T-cell (primary cell): Measurements from ENCODE around the gene INPP4A. TPM values are rescaled to one million over a fixed set of nuclear protein-coding genes. Genes with fewer than 3 reads are reported as not detected.
A peak's percentile ranks its signal among the peaks of the same experiment; 100 is the strongest.

Experiments
- ATAC-seq, 4 experiments: fragments of 200-7000 bp in 3 of 4; fragments of 150-1000 bp in 1 of 4; cut with Tn5 transposase; replicated peaks in 1 of 4; 1 replicate in 3 of 4; 2 replicates in 1 of 4; pipeline ENCODE4 v1.10.0; 2021; ENCODE audit warnings: moderate library complexity in 3 of 4, mild to moderate bottlenecking in 2 of 4, moderate number of reproducible peaks in 1 of 4
- CTCF ChIA-PET, 2 donors: fragments of 300-600 bp; sonication (Branson Sonifier 250); formaldehyde crosslinking; loops; one replicate each; lab custom pipeline; 2022; ENCODE audit warnings: antibody characterized with exemption in 2 of 2; lab: Charles Lee
- POLR2A ChIA-PET, 2 donors: fragments of 300-600 bp; sonication (Branson Sonifier 250); formaldehyde crosslinking; loops; one replicate each; lab custom pipeline; 2022; ENCODE audit warnings: antibody characterized with exemption in 2 of 2; lab: Charles Lee
- DNase-seq, 35 experiments: peaks; one replicate each; pipeline versions ENCODE4 v3.0.0 to v3.0.0-alpha.2; 2013 to 2023
- H3K27ac ChIP-seq: one replicate; pipeline ENCODE4 v1.5.1; 2013; ENCODE audit warnings: low read length
- H3K27me3 ChIP-seq, 2 experiments: replicated peaks in 1 of 2; 1 replicate in 1 of 2; 2 replicates in 1 of 2; pipeline versions ENCODE4 v1.6.1 to v1.7.0; 2013; ENCODE audit warnings: low read length in 1 of 2, mixed read lengths in 1 of 2; ENCODE audit not compliant: control insufficient read depth in 2 of 2, insufficient read depth in 2 of 2; ENCODE audit errors: extremely low read depth in 1 of 2
- H3K36me3 ChIP-seq, 2 donors: 1 replicate in 1 of 2; 2 replicates in 1 of 2; pipeline versions ENCODE4 v1.6.1 to v1.7.0; 2013; ENCODE audit warnings: low read length in 1 of 2; ENCODE audit not compliant: control insufficient read depth in 2 of 2, insufficient read depth in 1 of 2; ENCODE audit errors: extremely low read depth in 1 of 2
- H3K4me1 ChIP-seq, 2 experiments: 1 replicate in 1 of 2; 2 replicates in 1 of 2; pipeline versions ENCODE4 v1.6.1 to v1.7.0; 2013; ENCODE audit warnings: low read length in 2 of 2, mixed read lengths in 1 of 2; ENCODE audit not compliant: insufficient read depth in 2 of 2, control insufficient read depth in 1 of 2; ENCODE audit errors: extremely low read depth in 1 of 2
- H3K4me3 ChIP-seq, 2 donors: 1 replicate in 1 of 2; 2 replicates in 1 of 2; pipeline versions ENCODE4 v1.5.1 to v1.7.0; 2013; ENCODE audit warnings: mild to moderate bottlenecking in 2 of 2, low read length in 1 of 2, moderate library complexity in 1 of 2; ENCODE audit not compliant: control insufficient read depth in 1 of 2; ENCODE audit errors: extremely low read depth in 1 of 2
- H3K9me3 ChIP-seq: 2 replicates; pipeline ENCODE4 v1.7.0; 2013
- H3K27ac Mint-ChIP-seq, 2 donors: one replicate each; pipeline ENCODE4 v1.8.0; 2020 to 2021; ENCODE audit warnings: mild to moderate bottlenecking in 2 of 2, mixed read lengths in 2 of 2
- H3K27me3 Mint-ChIP-seq, 2 donors: one replicate each; pipeline ENCODE4 v1.8.0; 2021 to 2022; ENCODE audit warnings: mixed read lengths in 2 of 2
- H3K36me3 Mint-ChIP-seq: one replicate; pipeline ENCODE4 v1.8.0; 2021; ENCODE audit warnings: mixed read lengths
- H3K4me1 Mint-ChIP-seq, 3 donors: one replicate each; pipeline ENCODE4 v1.8.0; 2020 to 2022; ENCODE audit warnings: mixed read lengths in 3 of 3, mild to moderate bottlenecking in 1 of 3
- H3K4me3 Mint-ChIP-seq, 3 donors: one replicate each; pipeline ENCODE4 v1.8.0; 2020 to 2022; ENCODE audit warnings: mild to moderate bottlenecking in 3 of 3, mixed read lengths in 3 of 3, moderate library complexity in 3 of 3
- H3K9me3 Mint-ChIP-seq, 3 donors: one replicate each; pipeline ENCODE4 v1.8.0; 2020 to 2022; ENCODE audit warnings: mixed read lengths in 3 of 3
- WGBS: methylation state at CpG from one replicate; pipeline ENCODE4 v1.1.5; 2013; ENCODE audit warnings: missing lambda C conversion rate; ENCODE audit not compliant: insufficient coverage; 5-methylcytosine and 5-hydroxymethylcytosine counted together
- total RNA-seq, 35 experiments: library from RNA in 6 of 35; stranded (reverse) in 6 of 35; fragments of 120-200 nt in 1 of 35; gene quantifications; one replicate each; pipeline versions ENCODE4 v1.2.1 to v1.2.4 and lab custom pipeline; 2013 to 2026

INPP4A gene
- total RNA-seq, 5 donors from 2014 or later (not counting 1 experiment from before 2014, with no cell fraction given) = 126 to 153 (median 136) TPM

DNA sequence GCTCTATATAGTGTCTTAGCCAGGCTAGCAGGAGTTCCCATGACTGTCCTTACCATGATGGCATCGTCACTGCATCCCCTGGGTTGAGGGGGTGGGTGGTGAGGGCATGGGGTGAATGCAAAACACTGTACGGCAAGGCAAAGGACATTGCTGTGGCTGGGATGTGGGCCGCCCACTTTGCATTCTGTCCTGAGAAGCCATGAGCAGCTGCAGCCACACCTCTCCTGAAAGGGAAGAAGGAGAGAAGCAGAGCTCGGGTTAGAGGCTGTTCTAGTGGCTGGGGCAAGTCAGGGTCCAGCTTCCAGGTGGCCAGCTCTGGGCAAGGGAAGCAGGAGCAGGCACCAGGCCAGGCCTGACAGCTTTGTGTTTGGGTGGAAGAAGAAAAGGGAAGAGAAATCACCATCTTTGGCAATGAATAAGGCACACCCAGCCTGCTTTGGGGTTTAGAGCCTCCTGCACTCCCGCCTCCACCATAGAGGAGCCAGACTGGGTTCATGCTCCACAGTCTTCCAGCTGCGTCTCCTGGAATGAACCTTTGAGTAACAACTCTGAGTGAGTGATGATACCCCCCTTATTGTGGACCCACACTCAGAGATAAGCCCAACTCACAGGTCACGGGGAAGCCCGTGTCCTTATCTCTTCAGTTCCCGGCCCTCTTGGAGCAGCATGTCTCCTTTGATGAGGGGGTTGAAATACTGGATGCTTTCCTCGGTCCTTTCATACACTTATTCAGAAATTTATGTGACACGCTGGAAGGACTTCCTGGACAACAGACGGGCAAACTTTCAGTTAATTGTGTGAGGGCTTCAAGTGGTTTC is 63.4 kb downstream of the INPP4A start:
- Histone ChIP-seq H3K27ac (peak overlapping the region; percentile 0), H3K27me3 (no peaks in the 10 kb centered on the region), H3K4me3 (no peak overlapping the region), H3K9me3 (no peaks in the 10 kb centered on the region), H3K36me3 (peaks cover 7 to 29% of the 10 kb centered on the region in 2 donors), H3K4me1 (peaks cover 26 to 92% of the 10 kb centered on the region in 2 experiments)
- Mint-ChIP-seq H3K27me3 (no peaks in the 10 kb centered on the region), H3K27ac (peak overlapping the region; percentile 84 to 87), H3K4me1 (peaks cover 93 to 98% (median 97%) of the 10 kb centered on the region in 3 donors), H3K36me3 (peaks cover 26% of the 10 kb centered on the region), H3K9me3 (no peaks in the 10 kb centered on the region), H3K4me3 (peak overlapping the region; percentile 8 to 63 (median 54))
- CTCF ChIA-PET = interaction anchor here in 1 of 2 donors (0.8 kb wide), 1 partner anchor 61 kb away, joined by 3 read pairs; no protein-coding TSS in a partner anchor
- ATAC-seq (peak in 1 of 4 experiments; percentile 26), DNase-seq (no peak)
- POLR2A ChIA-PET = no interaction called here
- 89% methylated on average over 4 of the region's 12 CpGs for WGBS

DNA sequence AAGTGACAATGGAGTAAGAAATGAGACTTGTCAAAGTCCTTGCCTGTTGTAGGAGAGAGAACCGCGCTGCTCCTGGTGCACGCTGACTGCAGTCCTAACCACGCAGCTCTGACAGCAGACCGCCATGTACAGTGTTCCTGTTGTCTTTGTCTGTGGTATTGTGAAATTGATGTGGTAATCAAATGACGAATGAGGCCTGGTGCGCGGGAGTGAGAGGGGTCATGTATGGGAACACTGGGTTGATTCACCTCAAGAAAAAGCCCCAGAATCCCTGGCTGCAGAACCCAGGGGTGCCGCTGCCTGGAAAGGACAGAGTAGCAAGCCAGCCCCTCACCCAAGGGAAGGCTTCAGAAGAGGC is 64.0 kb downstream of the INPP4A start:
- ChIA-PET POLR2A (no interaction called here), CTCF (no interaction called here)
- H3K4me3 ChIP-seq = no peak overlapping the region
- peaks cover 29% of the 10 kb centered on the region for H3K36me3 Mint-ChIP-seq
- H3K27ac Mint-ChIP-seq = peak overlapping the region; percentile 84 to 87
- no peaks in the 10 kb centered on the region for H3K9me3 Mint-ChIP-seq
- H3K4me1 Mint-ChIP-seq = peaks cover 93 to 98% (median 97%) of the 10 kb centered on the region in 3 donors
- no peaks in the 10 kb centered on the region for H3K27me3 Mint-ChIP-seq
- H3K4me1 ChIP-seq = peaks cover 20 to 92% of the 10 kb centered on the region in 2 experiments
- peak in 34 of 35 experiments; percentile 15 to 83 (median 62) for DNase-seq
- peak overlapping the region; percentile 8 to 63 (median 54) for H3K4me3 Mint-ChIP-seq
- H3K9me3 ChIP-seq = no peaks in the 10 kb centered on the region
- peak overlapping the region; percentile 0 for H3K27ac ChIP-seq
- ATAC-seq = peak; percentile 61 to 92 (median 69)
- H3K36me3 ChIP-seq = peaks cover 7 to 28% of the 10 kb centered on the region in 2 donors
- H3K27me3 ChIP-seq = no peaks in the 10 kb centered on the region
- 21% methylated on average over 6 of the region's 9 CpGs for WGBS

- no peak overlapping the region for H3K4me3 ChIP-seq
- Mint-ChIP-seq H3K36me3 (peaks cover 22% of the 10 kb centered on the region), H3K4me1 (peaks cover 92 to 97% (median 95%) of the 10 kb centered on the region in 3 donors), H3K27me3 (no peaks in the 10 kb centered on the region), H3K4me3 (no peak overlapping the region), H3K27ac (peak overlapping the region; percentile 17 to 40), H3K9me3 (no peaks in the 10 kb centered on the region)
- no peaks in the 10 kb centered on the region for H3K27me3 ChIP-seq
- peaks cover 7 to 23% of the 10 kb centered on the region in 2 donors for H3K36me3 ChIP-seq
- ChIA-PET CTCF (no interaction called here), POLR2A (no interaction called here)
- peaks cover 15 to 92% of the 10 kb centered on the region in 2 experiments for H3K4me1 ChIP-seq
- no peak for ATAC-seq
- WGBS = 96% methylated on average over 4 of the region's 7 CpGs
- H3K9me3 ChIP-seq = no peaks in the 10 kb centered on the region
- no peak for DNase-seq
- H3K27ac ChIP-seq = no peak overlapping the region
Observed at GRCh38 chr2:98509542-98510321, 65.1 kb downstream of the INPP4A start.

- peaks cover 21% of the 10 kb centered on the region for H3K36me3 Mint-ChIP-seq
- Histone ChIP-seq H3K4me3 (no peak overlapping the region), H3K27me3 (no peaks in the 10 kb centered on the region), H3K27ac (no peak overlapping the region), H3K36me3 (peaks cover 7 to 23% of the 10 kb centered on the region in 2 donors), H3K9me3 (no peaks in the 10 kb centered on the region), H3K4me1 (peaks cover 13 to 92% of the 10 kb centered on the region in 2 experiments)
- CTCF ChIA-PET = no interaction called here
- H3K27me3 Mint-ChIP-seq = no peaks in the 10 kb centered on the region
- POLR2A ChIA-PET = no interaction called here
- no peak overlapping the region for H3K4me3 Mint-ChIP-seq
- H3K9me3 Mint-ChIP-seq = no peaks in the 10 kb centered on the region
- no peak for ATAC-seq
- no CpG with 5 or more reads among the region's 2 CpGs for WGBS
- H3K27ac Mint-ChIP-seq = peak overlapping the region; percentile 17 to 40
- DNase-seq = no peak
- peaks cover 91 to 96% (median 94%) of the 10 kb centered on the region in 3 donors for H3K4me1 Mint-ChIP-seq
Observed at GRCh38 chr2:98510322-98510662, 65.6 kb downstream of the INPP4A start.

DNA sequence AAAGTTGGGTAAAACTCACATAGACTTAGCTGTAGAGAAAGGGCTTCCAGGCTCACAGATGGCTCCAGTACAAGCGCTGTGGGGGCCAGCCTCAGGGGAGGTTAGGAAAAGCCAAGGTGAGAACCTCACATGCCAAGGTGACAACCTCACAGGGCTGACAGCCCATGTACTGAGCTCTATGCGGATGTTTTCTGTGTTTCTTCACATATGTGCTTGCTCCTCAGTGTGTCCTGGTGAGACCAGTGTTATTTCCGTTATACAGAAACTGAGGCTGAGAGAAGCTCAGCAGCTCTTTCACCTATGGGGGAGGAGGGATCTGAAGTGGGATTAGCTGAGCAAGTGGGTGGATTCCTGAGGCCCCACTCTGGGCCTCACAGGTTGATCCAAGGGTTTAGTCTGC is 67.3 kb downstream of the INPP4A start:
- CTCF ChIA-PET = interaction anchor here in 1 of 2 donors (0.6 to 0.8 kb wide), 2 partner anchors 72 to 99 kb away, joined by 3 to 4 read pairs; no protein-coding TSS in a partner anchor
- peaks cover 15% of the 10 kb centered on the region for H3K36me3 Mint-ChIP-seq
- WGBS = 89% methylated on average over 3 of the region's 3 CpGs

DNA sequence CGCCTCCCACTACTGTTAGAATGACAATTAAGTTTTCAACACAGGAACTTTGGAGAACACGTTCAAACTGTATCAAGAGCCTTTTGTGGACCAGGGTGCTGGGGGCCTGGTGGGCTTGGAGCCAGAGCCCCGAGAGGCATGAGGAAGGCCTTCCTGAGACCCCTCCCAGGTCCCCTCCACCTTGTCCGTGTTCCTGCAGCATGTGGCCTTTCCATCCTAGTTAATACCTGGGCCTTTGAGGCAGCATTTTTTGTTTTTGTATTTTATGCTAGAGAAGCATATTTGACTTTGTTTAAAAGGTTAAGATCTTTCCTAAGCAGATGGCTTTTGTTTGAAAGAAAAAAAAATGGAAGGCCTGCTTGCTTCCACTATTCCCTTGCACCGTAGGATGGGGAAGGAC is 68.0 kb downstream of the INPP4A start:
- H3K4me3 ChIP-seq = no peak overlapping the region
- Mint-ChIP-seq H3K4me3 (no peak overlapping the region), H3K27me3 (no peaks in the 10 kb centered on the region), H3K36me3 (peaks cover 16% of the 10 kb centered on the region), H3K4me1 (peaks cover 90 to 96% (median 94%) of the 10 kb centered on the region in 3 donors), H3K9me3 (no peaks in the 10 kb centered on the region), H3K27ac (peak overlapping the region in 1 of 2 donors; percentile 76)
- 100% methylated on average over 1 of the region's 5 CpGs for WGBS
- H3K36me3 ChIP-seq = peaks cover 0 to 13% of the 10 kb centered on the region in 2 donors
- H3K27me3 ChIP-seq = no peaks in the 10 kb centered on the region
- DNase-seq = no peak
- CTCF ChIA-PET = no interaction called here
- POLR2A ChIA-PET = no interaction called here
- no peak for ATAC-seq
- no peaks in the 10 kb centered on the region for H3K9me3 ChIP-seq
- no peak overlapping the region for H3K27ac ChIP-seq
- peaks cover 13 to 92% of the 10 kb centered on the region in 2 experiments for H3K4me1 ChIP-seq

More for the DNA sequence above, 67.3 kb downstream of the INPP4A start:
- peak in 2 of 35 experiments; percentile 11 to 23 for DNase-seq
- Mint-ChIP-seq H3K9me3 (no peaks in the 10 kb centered on the region), H3K27me3 (no peaks in the 10 kb centered on the region), H3K27ac (peak overlapping the region in 1 of 2 donors; percentile 53), H3K4me3 (no peak overlapping the region), H3K4me1 (peaks cover 90 to 96% (median 94%) of the 10 kb centered on the region in 3 donors)
- POLR2A ChIA-PET = no interaction called here
- Histone ChIP-seq H3K27me3 (no peaks in the 10 kb centered on the region), H3K4me3 (no peak overlapping the region), H3K36me3 (peaks cover 0 to 14% of the 10 kb centered on the region in 2 donors), H3K9me3 (no peaks in the 10 kb centered on the region), H3K27ac (no peak overlapping the region), H3K4me1 (peaks cover 11 to 93% of the 10 kb centered on the region in 2 experiments)
- no peak for ATAC-seq
